ENCODE results near the gene COPS8.

DNA sequence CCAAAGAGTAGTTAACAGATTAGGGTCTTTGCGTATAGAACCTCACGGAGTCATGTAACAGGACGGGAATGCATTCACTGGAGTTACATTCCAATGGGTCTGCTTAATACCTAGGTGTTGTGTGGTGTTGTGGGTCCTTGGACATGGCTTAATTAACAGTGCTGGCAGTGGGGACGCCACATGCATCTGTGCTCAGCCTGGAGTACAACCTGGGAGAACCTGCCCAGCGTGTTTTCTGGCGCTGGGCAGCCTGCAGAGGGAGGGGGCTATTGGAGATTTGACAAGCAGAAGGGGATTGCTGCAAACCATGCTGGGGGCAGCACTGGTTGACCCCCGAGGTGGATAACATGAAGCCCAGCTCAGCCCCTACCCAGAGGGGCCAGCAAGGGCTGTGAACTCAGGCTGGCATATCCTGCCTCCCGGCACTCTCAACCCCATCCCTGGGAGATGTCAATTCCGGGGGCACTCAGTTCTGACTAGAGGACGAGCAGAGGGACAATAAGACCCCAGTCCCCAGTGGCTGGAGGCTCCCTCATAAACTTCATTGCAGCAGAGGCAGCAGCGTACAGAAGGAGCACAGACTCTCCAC, 29.3 kb upstream of the COPS8 start:
- TF ChIP-seq, protein P1, sequence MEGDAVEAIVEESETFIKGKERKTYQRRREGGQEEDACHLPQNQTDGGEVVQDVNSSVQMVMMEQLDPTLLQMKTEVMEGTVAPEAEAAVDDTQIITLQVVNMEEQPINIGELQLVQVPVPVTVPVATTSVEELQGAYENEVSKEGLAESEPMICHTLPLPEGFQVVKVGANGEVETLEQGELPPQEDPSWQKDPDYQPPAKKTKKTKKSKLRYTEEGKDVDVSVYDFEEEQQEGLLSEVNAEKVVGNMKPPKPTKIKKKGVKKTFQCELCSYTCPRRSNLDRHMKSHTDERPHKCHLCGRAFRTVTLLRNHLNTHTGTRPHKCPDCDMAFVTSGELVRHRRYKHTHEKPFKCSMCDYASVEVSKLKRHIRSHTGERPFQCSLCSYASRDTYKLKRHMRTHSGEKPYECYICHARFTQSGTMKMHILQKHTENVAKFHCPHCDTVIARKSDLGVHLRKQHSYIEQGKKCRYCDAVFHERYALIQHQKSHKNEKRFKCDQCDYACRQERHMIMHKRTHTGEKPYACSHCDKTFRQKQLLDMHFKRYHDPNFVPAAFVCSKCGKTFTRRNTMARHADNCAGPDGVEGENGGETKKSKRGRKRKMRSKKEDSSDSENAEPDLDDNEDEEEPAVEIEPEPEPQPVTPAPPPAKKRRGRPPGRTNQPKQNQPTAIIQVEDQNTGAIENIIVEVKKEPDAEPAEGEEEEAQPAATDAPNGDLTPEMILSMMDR (IDR thresholded peaks at IDR 0.05) = no peak
- TF ChIP-seq POLR2A (IDR thresholded peaks at IDR 0.05) = no peak
- TF ChIP-seq POLR2AphosphoS5 (IDR thresholded peaks at IDR 0.05) = no peak

Data from breast epithelium (tissue), 3 donors.